ENCODE results near the gene TMEM43. TPM values are rescaled to one million over a fixed set of nuclear protein-coding genes. Genes with fewer than 3 reads are reported as not detected.

Gene TMEM43
- total and polyA plus RNA-seq, 4 donors = 44.3 to 104 (median 74.5) TPM

GRCh38 chr3:14157951-14158350 lies 33.1 kb downstream of the TMEM43 start:
- WGBS, 2 donors = 93 to 99% methylated on average over 9 of the region's 9 CpGs
- peaks cover 49 to 63% (median 56%) of the 10 kb centered on the region in 4 donors for H3K36me3 ChIP-seq (ENCODE audit: control insufficient read depth in 4 of 4, insufficient read depth in 4 of 4, low read length in 4 of 4)

DNA sequence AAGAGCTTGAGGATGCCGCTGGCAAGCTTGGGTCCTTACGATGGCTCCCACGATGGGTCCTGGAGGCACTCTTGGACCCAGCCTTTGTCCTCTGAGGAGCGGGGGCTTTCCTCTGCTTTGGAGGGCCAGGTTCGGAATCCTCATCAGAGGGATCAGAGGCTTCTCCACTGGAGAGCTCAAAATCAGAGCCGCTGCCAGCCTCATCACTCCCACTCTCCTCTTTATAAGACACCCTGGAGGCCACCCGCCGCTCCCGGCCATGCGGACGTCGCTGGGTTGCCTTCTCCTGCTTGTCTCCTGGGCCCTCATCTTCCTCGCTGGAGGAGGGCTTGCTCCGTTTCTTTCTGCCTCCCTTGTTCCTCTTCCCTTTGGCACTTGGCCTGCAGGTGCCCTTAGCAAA lies 33.5 kb downstream of the TMEM43 start:
- no peak overlapping the region for H3K27ac ChIP-seq (ENCODE audit: low read depth in 1 of 2, low read length in 1 of 2)
- WGBS, 2 donors = 93% methylated on average over 14 of the region's 14 CpGs
- no peak overlapping the region for H3K4me3 ChIP-seq
- no peaks in the 10 kb centered on the region for H3K4me1 ChIP-seq (ENCODE audit: control insufficient read depth in 5 of 5, insufficient read depth in 5 of 5, low read length in 5 of 5)
- H3K27me3 ChIP-seq (ENCODE audit: control insufficient read depth in 3 of 3, insufficient read depth in 3 of 3, low read length in 2 of 3) = no peaks in the 10 kb centered on the region
- peaks cover 46 to 67% (median 58%) of the 10 kb centered on the region in 4 donors for H3K36me3 ChIP-seq (ENCODE audit: control insufficient read depth in 4 of 4, insufficient read depth in 4 of 4, low read length in 4 of 4)
- ATAC-seq (ENCODE audit: insufficient read depth, low FRiP score) (no peak), DNase-seq (no peak)
- TF ChIP-seq, protein P1, sequence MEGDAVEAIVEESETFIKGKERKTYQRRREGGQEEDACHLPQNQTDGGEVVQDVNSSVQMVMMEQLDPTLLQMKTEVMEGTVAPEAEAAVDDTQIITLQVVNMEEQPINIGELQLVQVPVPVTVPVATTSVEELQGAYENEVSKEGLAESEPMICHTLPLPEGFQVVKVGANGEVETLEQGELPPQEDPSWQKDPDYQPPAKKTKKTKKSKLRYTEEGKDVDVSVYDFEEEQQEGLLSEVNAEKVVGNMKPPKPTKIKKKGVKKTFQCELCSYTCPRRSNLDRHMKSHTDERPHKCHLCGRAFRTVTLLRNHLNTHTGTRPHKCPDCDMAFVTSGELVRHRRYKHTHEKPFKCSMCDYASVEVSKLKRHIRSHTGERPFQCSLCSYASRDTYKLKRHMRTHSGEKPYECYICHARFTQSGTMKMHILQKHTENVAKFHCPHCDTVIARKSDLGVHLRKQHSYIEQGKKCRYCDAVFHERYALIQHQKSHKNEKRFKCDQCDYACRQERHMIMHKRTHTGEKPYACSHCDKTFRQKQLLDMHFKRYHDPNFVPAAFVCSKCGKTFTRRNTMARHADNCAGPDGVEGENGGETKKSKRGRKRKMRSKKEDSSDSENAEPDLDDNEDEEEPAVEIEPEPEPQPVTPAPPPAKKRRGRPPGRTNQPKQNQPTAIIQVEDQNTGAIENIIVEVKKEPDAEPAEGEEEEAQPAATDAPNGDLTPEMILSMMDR (IDR thresholded peaks at IDR 0.05; ENCODE audit: control extremely low read depth, extremely low read depth) = no peak
- H3K9ac ChIP-seq (ENCODE audit: insufficient read depth in 1 of 2, low read length in 2 of 2) = no peak overlapping the region
- peaks cover 0 to 12% (median 2%) of the 10 kb centered on the region in 4 donors for H3K9me3 ChIP-seq (ENCODE audit: control insufficient read depth in 4 of 4, insufficient read depth in 3 of 4, low read length in 3 of 4)

More at GRCh38 chr3:14157951-14158350, 33.1 kb downstream of the TMEM43 start:
- no peak overlapping the region for H3K9ac ChIP-seq (ENCODE audit: insufficient read depth in 1 of 2, low read length in 2 of 2)
- TF ChIP-seq, protein P1 (IDR thresholded peaks at IDR 0.05; ENCODE audit: control extremely low read depth, extremely low read depth) = no peak
- H3K27me3 ChIP-seq (ENCODE audit: control insufficient read depth in 3 of 3, insufficient read depth in 3 of 3, low read length in 2 of 3) = no peaks in the 10 kb centered on the region
- H3K4me3 ChIP-seq = no peak overlapping the region
- peaks cover 0 to 12% (median 2%) of the 10 kb centered on the region in 4 donors for H3K9me3 ChIP-seq (ENCODE audit: control insufficient read depth in 4 of 4, insufficient read depth in 3 of 4, low read length in 3 of 4)
- DNase-seq = no peak
- ATAC-seq (ENCODE audit: insufficient read depth, low FRiP score) = no peak
- no peaks in the 10 kb centered on the region for H3K4me1 ChIP-seq (ENCODE audit: control insufficient read depth in 5 of 5, insufficient read depth in 5 of 5, low read length in 5 of 5)
- no peak overlapping the region for H3K27ac ChIP-seq (ENCODE audit: low read depth in 1 of 2, low read length in 1 of 2)

DNA sequence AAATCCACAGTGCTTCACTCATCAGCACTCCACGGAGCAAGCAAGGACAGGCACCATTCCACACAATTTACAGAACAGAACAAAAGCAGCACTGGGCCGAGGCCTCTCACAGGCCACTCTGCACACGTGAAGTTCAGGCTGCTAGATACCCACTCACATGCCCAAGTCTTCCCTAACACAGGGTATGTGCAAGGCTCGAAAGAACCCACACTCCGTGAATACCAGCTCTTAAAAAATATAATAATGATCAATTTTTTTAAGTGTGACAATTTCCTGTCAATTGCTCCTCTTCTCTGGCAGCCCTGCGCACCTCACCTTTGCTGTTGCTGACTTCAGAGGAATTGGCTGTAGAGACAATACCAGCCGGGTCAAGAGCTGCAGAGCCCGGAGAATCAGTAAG lies 34.6 kb downstream of the TMEM43 start:
- Histone ChIP-seq H3K36me3 (ENCODE audit: control insufficient read depth in 4 of 4, insufficient read depth in 4 of 4, low read length in 4 of 4) (peaks cover 43 to 70% (median 65%) of the 10 kb centered on the region in 4 donors), H3K27me3 (ENCODE audit: control insufficient read depth in 3 of 3, insufficient read depth in 3 of 3, low read length in 2 of 3) (no peaks in the 10 kb centered on the region), H3K9me3 (ENCODE audit: control insufficient read depth in 4 of 4, insufficient read depth in 3 of 4, low read length in 3 of 4) (peaks cover 0 to 12% (median 2%) of the 10 kb centered on the region in 4 donors), H3K9ac (ENCODE audit: insufficient read depth in 1 of 2, low read length in 2 of 2) (no peak overlapping the region), H3K27ac (ENCODE audit: low read depth in 1 of 2, low read length in 1 of 2) (no peak overlapping the region), H3K4me1 (ENCODE audit: control insufficient read depth in 5 of 5, insufficient read depth in 5 of 5, low read length in 5 of 5) (no peaks in the 10 kb centered on the region), H3K4me3 (no peak overlapping the region)
- TF ChIP-seq, protein P1 (IDR thresholded peaks at IDR 0.05; ENCODE audit: control extremely low read depth, extremely low read depth) = no peak
- ATAC-seq (ENCODE audit: insufficient read depth, low FRiP score) (no peak), DNase-seq (no peak)
- 96 to 99% methylated on average over 8 of the region's 8 CpGs for WGBS, 2 donors

GRCh38 chr3:14161282-14161681 lies 36.4 kb downstream of the TMEM43 start:
- 93 to 95% methylated on average over 2 of the region's 2 CpGs for WGBS, 2 donors
- no peaks in the 10 kb centered on the region for H3K4me1 ChIP-seq (ENCODE audit: control insufficient read depth in 5 of 5, insufficient read depth in 5 of 5, low read length in 5 of 5)
- no peak overlapping the region for H3K27ac ChIP-seq (ENCODE audit: low read depth in 1 of 2, low read length in 1 of 2)
- H3K36me3 ChIP-seq (ENCODE audit: control insufficient read depth in 4 of 4, insufficient read depth in 4 of 4, low read length in 4 of 4) = peaks cover 54 to 87% (median 76%) of the 10 kb centered on the region in 4 donors
- H3K9ac ChIP-seq (ENCODE audit: insufficient read depth in 1 of 2, low read length in 2 of 2) = no peak overlapping the region
- ATAC-seq (ENCODE audit: insufficient read depth, low FRiP score) (no peak), DNase-seq (no peak)
- no peak overlapping the region for H3K4me3 ChIP-seq
- peaks cover 0 to 12% (median 2%) of the 10 kb centered on the region in 4 donors for H3K9me3 ChIP-seq (ENCODE audit: control insufficient read depth in 4 of 4, insufficient read depth in 3 of 4, low read length in 3 of 4)
- TF ChIP-seq, protein P1 (IDR thresholded peaks at IDR 0.05; ENCODE audit: control extremely low read depth, extremely low read depth) = no peak
- H3K27me3 ChIP-seq (ENCODE audit: control insufficient read depth in 3 of 3, insufficient read depth in 3 of 3, low read length in 2 of 3) = no peaks in the 10 kb centered on the region

Measured in lung (tissue), 12 donors.